Keratinocyte (primary cell): ENCODE measurements around the gene CSRP1. TPM values are rescaled to one million over a fixed set of nuclear protein-coding genes. Genes with fewer than 3 reads are reported as not detected.

ENCODE experiments used
- DNase-seq: peaks from one replicate; pipeline ENCODE4 v3.0.0-alpha.2; 2011; ENCODE audit warnings: low read depth, missing footprints, low spot score
- FAIRE-seq: peaks from 2 replicates; lab custom pipeline; 2011; peaks lifted over from hg19 to GRCh38; lab: Jason Lieb, UNC
- H2AFZ ChIP-seq: 2 replicates; pipeline ENCODE4 v1.6.0; 2012; ENCODE audit warnings: low read length, control low read depth, inconsistent platforms; ENCODE audit not compliant: control insufficient read depth
- H3K27ac ChIP-seq: 2 replicates; pipeline ENCODE4 v1.5.1; 2011; ENCODE audit warnings: low read length; ENCODE audit not compliant: control insufficient read depth, insufficient read depth
- H3K27me3 ChIP-seq: 3 replicates; pipeline ENCODE4 v1.6.0; 2011; ENCODE audit warnings: low read length; ENCODE audit not compliant: control insufficient read depth, insufficient read depth; ENCODE audit errors: extremely low read depth
- H3K36me3 ChIP-seq, 2 experiments: 2 replicates in 1 of 2; 3 replicates in 1 of 2; pipeline ENCODE4 v1.5.1; 2011; ENCODE audit warnings: low read length in 2 of 2, mild to moderate bottlenecking in 1 of 2; ENCODE audit not compliant: control insufficient read depth in 2 of 2, insufficient read depth in 2 of 2; ENCODE audit errors: extremely low read depth in 1 of 2
- H3K4me1 ChIP-seq: 3 replicates; pipeline ENCODE4 v1.5.1; 2011; ENCODE audit warnings: low read length; ENCODE audit not compliant: control insufficient read depth, insufficient read depth; ENCODE audit errors: extremely low read depth
- H3K4me2 ChIP-seq: 3 replicates; pipeline ENCODE4 v1.6.0; 2011; ENCODE audit warnings: low read depth, low read length; ENCODE audit not compliant: control insufficient read depth, insufficient read depth; ENCODE audit errors: extremely low read depth
- H3K4me3 ChIP-seq, 3 experiments: fragments of 200-600 bp in 1 of 3; sonication (generic) in 1 of 3; 2 replicates in 2 of 3; 3 replicates in 1 of 3; pipeline ENCODE4 v1.5.1; 2011 to 2016; ENCODE audit warnings: low read length in 3 of 3, mild to moderate bottlenecking in 3 of 3, control low read depth in 2 of 3, inconsistent platforms in 1 of 3, low read depth in 1 of 3, mixed read lengths in 1 of 3, mixed run types in 1 of 3, moderate library complexity in 1 of 3; ENCODE audit not compliant: control insufficient read depth in 2 of 3, insufficient read depth in 2 of 3; ENCODE audit errors: extremely low read depth in 1 of 3
- H3K79me2 ChIP-seq: 2 replicates; pipeline ENCODE4 v1.6.0; 2012; ENCODE audit warnings: low read length; ENCODE audit not compliant: control insufficient read depth, insufficient read depth
- H3K9ac ChIP-seq: 3 replicates; pipeline ENCODE4 v1.6.0; 2011; ENCODE audit warnings: low read length; ENCODE audit not compliant: control insufficient read depth, insufficient read depth; ENCODE audit errors: extremely low read depth
- H3K9me1 ChIP-seq: 3 replicates; pipeline ENCODE4 v1.6.0; 2011; ENCODE audit warnings: low read length; ENCODE audit not compliant: control insufficient read depth, insufficient read depth; ENCODE audit errors: extremely low read depth
- H3K9me3 ChIP-seq: 2 replicates; pipeline ENCODE4 v1.5.1; 2012; ENCODE audit warnings: low read depth, low read length; ENCODE audit not compliant: control insufficient read depth
- H4K20me1 ChIP-seq: 3 replicates; pipeline ENCODE4 v1.6.0; 2011; ENCODE audit warnings: low read length; ENCODE audit not compliant: control insufficient read depth, insufficient read depth; ENCODE audit errors: extremely low read depth
- CTCF ChIP-seq, 3 experiments: IDR thresholded peaks in 1 of 3; conservative IDR thresholded peaks in 1 of 3; optimal IDR thresholded peaks in 1 of 3; 2 replicates in 2 of 3; 3 replicates in 1 of 3; pipeline versions ENCODE3 to v1.5.1; 2011; ENCODE audit warnings: low read length in 3 of 3, mild to moderate bottlenecking in 3 of 3, moderate library complexity in 2 of 3, control low read depth in 1 of 3, inconsistent platforms in 1 of 3; ENCODE audit not compliant: insufficient read depth in 2 of 3; ENCODE audit errors: extremely low read depth in 1 of 3
- EZH2 ChIP-seq: IDR thresholded peaks from one replicate; pipeline ENCODE4 v1.6.1; 2012; ENCODE audit warnings: inconsistent platforms, mild to moderate bottlenecking, low read length, moderate library complexity
- dilution Hi-C: fragments of 300-500 bp; cut with MboI; formaldehyde crosslinking; loops from one replicate; pipeline ENCODE4 v1.7.0; 2020; ENCODE audit warnings: low sequenced_read_pairs; ENCODE audit not compliant: extremely low pct_ligation_motif_present
- polyA plus RNA-seq, 5 experiments: library from polyadenylated mRNA; depleted of rRNA in 3 of 5; stranded (reverse) in 3 of 5; stranded (forward) in 1 of 5; unstranded in 1 of 5; fragments of >200 nt; gene quantifications; 1 replicate in 1 of 5; 2 replicates in 3 of 5; 3 replicates in 1 of 5; pipeline versions ENCODE4 v1.2.1 to v1.2.3, GENCODE V29; 2011 to 2012; ENCODE audit warnings: missing spikeins in 2 of 5, low read depth in 1 of 5, low replicate concordance in 1 of 5

CSRP1 gene
- polyA plus RNA-seq, 1 donor (not counting 4 experiments of a cell fraction or from before 2014, with no cell fraction given): 168 TPM

- no peaks in the 10 kb centered on the region for H3K9me1 ChIP-seq
- H3K4me2 ChIP-seq: peak overlapping the region; percentile 62
- H3K9ac ChIP-seq: peak overlapping the region; percentile 37
- H3K79me2 ChIP-seq: no peaks in the 10 kb centered on the region
- H3K4me1 ChIP-seq: peaks cover 35% of the 10 kb centered on the region
- no peak overlapping the region for H3K4me3 ChIP-seq
- peak overlapping the region; percentile 68 for H3K27ac ChIP-seq
- no peaks in the 10 kb centered on the region for H3K36me3 ChIP-seq
- dilution Hi-C loops: no loop called here
- H3K27me3 ChIP-seq: no peaks in the 10 kb centered on the region
- DNase-seq (no peak), FAIRE-seq (peak; percentile 23)
- TF ChIP-seq CTCF (optimal IDR thresholded peaks at IDR 0.05 in 1 of 3, IDR thresholded peaks at IDR 0.05 in 1 of 3, conservative IDR thresholded peaks at IDR 0.05 in 1 of 3; ENCODE audit: extremely low read depth in 1 of 3, insufficient read depth in 2 of 3, low read length in 3 of 3): no peak
- no peak for TF ChIP-seq EZH2
- no peaks in the 10 kb centered on the region for H4K20me1 ChIP-seq
- H2AFZ ChIP-seq: peak overlapping the region; percentile 54
- no peaks in the 10 kb centered on the region for H3K9me3 ChIP-seq
These were observed 10.7 kb upstream of the CSRP1 start for GRCh38 chr1:201517631-201518030.

- Histone ChIP-seq H3K9ac (no peak overlapping the region), H3K79me2 (no peaks in the 10 kb centered on the region), H3K4me2 (no peak overlapping the region), H3K4me1 (peaks cover 35% of the 10 kb centered on the region), H3K9me1 (no peaks in the 10 kb centered on the region), H3K27me3 (no peaks in the 10 kb centered on the region), H3K27ac (no peak overlapping the region), H3K4me3 (no peak overlapping the region), H3K36me3 (no peaks in the 10 kb centered on the region), H2AFZ (no peak overlapping the region), H3K9me3 (no peaks in the 10 kb centered on the region), H4K20me1 (no peaks in the 10 kb centered on the region)
- dilution Hi-C loops: no loop called here
- no peak for DNase-seq
- FAIRE-seq: no peak
- TF ChIP-seq CTCF (optimal IDR thresholded peaks at IDR 0.05 in 1 of 3, IDR thresholded peaks at IDR 0.05 in 1 of 3, conservative IDR thresholded peaks at IDR 0.05 in 1 of 3; ENCODE audit: extremely low read depth in 1 of 3, insufficient read depth in 2 of 3, low read length in 3 of 3) (no peak), EZH2 (no peak)
These were observed 9.7 kb upstream of the CSRP1 start for GRCh38 chr1:201516511-201517127.
